K562 (cell line): ENCODE data around the gene MCMBP.

ENCODE experiments used
- CEBPB ChIP-seq: fragments of 450-650 bp; IDR thresholded peaks from 2 replicates; pipeline ENCODE4 v1.6.1; 2016; ENCODE audit warnings: missing genetic modification characterization, missing compliant biosample characterization
- CTCF ChIP-seq, 3 experiments: IDR thresholded peaks in 2 of 3; conservative IDR thresholded peaks in 1 of 3; 2 replicates each; pipeline ENCODE4 v1.5.1; 2011 to 2012; ENCODE audit warnings: low read length in 3 of 3, mild to moderate bottlenecking in 3 of 3, control low read depth in 2 of 3, improper control_type of control experiment in 1 of 3, inconsistent platforms in 1 of 3, low read depth in 1 of 3, mixed read lengths in 1 of 3, moderate library complexity in 1 of 3; ENCODE audit not compliant: insufficient read depth in 2 of 3
- E2F4 ChIP-seq: sonication (generic); formaldehyde crosslinking; IDR thresholded peaks from 2 replicates; pipeline ENCODE4 v1.8.0; 2022; ENCODE audit warnings: mild to moderate bottlenecking, low read depth, missing genetic modification reagents
- MTA2 ChIP-seq: fragments of 450-650 bp; IDR thresholded peaks from 2 replicates; pipeline ENCODE4 v1.6.1; 2016; ENCODE audit warnings: low read depth
- NFIC ChIP-seq: fragments of 450-650 bp; IDR thresholded peaks from 2 replicates; pipeline ENCODE4 v1.6.1; 2017; ENCODE audit warnings: mild to moderate bottlenecking, inconsistent platforms
- RAD21 ChIP-seq, 2 experiments: fragments of 250-450 bp in 1 of 2; fragments of 450-650 bp in 1 of 2; sonication (Bioruptor Pico) in 1 of 2; formaldehyde crosslinking in 1 of 2; IDR thresholded peaks in 1 of 2; conservative IDR thresholded peaks in 1 of 2; 2 replicates each; pipeline versions ENCODE4 v1.4.0 to v1.8.0; 2020 to 2022; ENCODE audit warnings: mild to moderate bottlenecking in 2 of 2, moderate library complexity in 1 of 2
- UBTF ChIP-seq, 2 experiments: IDR thresholded peaks; 2 replicates each; pipeline ENCODE4 v1.6.1; 2012; ENCODE audit warnings: improper control_type of control experiment in 2 of 2, low read depth in 2 of 2, low read length in 2 of 2, borderline replicate concordance in 1 of 2
- ZNF280B ChIP-seq: fragments of 250-450 bp; sonication (Bioruptor Pico); IDR thresholded peaks from 2 replicates; pipeline ENCODE4 v1.5.1; 2021; ENCODE audit warnings: mild to moderate bottlenecking
- ZNF3 ChIP-seq: fragments of 250-450 bp; sonication (Bioruptor Pico); IDR thresholded peaks from 2 replicates; pipeline ENCODE4 v1.5.0; 2021; ENCODE audit warnings: mild to moderate bottlenecking, moderate library complexity
- ZNF592 ChIP-seq: fragments of 450-650 bp; IDR thresholded peaks from 2 replicates; pipeline ENCODE4 v1.6.1; 2017; ENCODE audit warnings: antibody characterized with exemption, mild to moderate bottlenecking

- TF ChIP-seq MTA2 = no peak
- TF ChIP-seq RAD21 (CRISPR knock-in tag; conservative IDR thresholded peaks at IDR 0.05 in 1 of 2, IDR thresholded peaks at IDR 0.05 in 1 of 2) = no peak
- no peak for TF ChIP-seq CEBPB (tag)
- no peak for TF ChIP-seq NFIC
- no peak for TF ChIP-seq ZNF592
- no peak for TF ChIP-seq CTCF (IDR thresholded peaks at IDR 0.05 in 2 of 3, conservative IDR thresholded peaks at IDR 0.05 in 1 of 3; ENCODE audit: insufficient read depth in 2 of 3, low read depth in 1 of 3, low read length in 3 of 3)
- TF ChIP-seq ZNF280B (CRISPR knock-in tag) = no peak
- no peak for TF ChIP-seq UBTF (IDR thresholded peaks at IDR 0.05; ENCODE audit: borderline replicate concordance in 1 of 2, low read depth in 2 of 2, low read length in 2 of 2)
- no peak for TF ChIP-seq E2F4 (CRISPR knock-in tag)
- TF ChIP-seq ZNF3 (CRISPR knock-in tag) = no peak
Observed at GRCh38 chr10:119865699-119866240, 6.9 kb downstream of the MCMBP start.
